Fibroblast of villous mesenchyme (primary cell): Measurements from ENCODE around the gene NOP9. TPM values are rescaled to one million over a fixed set of nuclear protein-coding genes. Genes with fewer than 3 reads are reported as not detected.

Experiments used
- DNase-seq: peaks from one replicate; pipeline ENCODE4 v3.0.0-alpha.2; 2010; ENCODE audit warnings: low read depth
- H3K4me3 ChIP-seq: 2 replicates; pipeline ENCODE4 v1.5.1; 2011; ENCODE audit warnings: low read depth, mild to moderate bottlenecking, low read length
- total RNA-seq: library from RNA; depleted of rRNA; stranded (reverse); fragments of >200 nt; gene quantifications from 2 replicates; pipeline ENCODE4 v1.2.3, GENCODE V29; 2012
- TF ChIP-seq, protein P1 (sequence below): IDR thresholded peaks from 2 replicates; pipeline ENCODE4 v1.5.1; 2012; ENCODE audit warnings: low read depth, mild to moderate bottlenecking, low read length; ENCODE audit not compliant: insufficient read depth

NOP9 gene
- total RNA-seq, 1 donor = 29.4 TPM

DNA sequence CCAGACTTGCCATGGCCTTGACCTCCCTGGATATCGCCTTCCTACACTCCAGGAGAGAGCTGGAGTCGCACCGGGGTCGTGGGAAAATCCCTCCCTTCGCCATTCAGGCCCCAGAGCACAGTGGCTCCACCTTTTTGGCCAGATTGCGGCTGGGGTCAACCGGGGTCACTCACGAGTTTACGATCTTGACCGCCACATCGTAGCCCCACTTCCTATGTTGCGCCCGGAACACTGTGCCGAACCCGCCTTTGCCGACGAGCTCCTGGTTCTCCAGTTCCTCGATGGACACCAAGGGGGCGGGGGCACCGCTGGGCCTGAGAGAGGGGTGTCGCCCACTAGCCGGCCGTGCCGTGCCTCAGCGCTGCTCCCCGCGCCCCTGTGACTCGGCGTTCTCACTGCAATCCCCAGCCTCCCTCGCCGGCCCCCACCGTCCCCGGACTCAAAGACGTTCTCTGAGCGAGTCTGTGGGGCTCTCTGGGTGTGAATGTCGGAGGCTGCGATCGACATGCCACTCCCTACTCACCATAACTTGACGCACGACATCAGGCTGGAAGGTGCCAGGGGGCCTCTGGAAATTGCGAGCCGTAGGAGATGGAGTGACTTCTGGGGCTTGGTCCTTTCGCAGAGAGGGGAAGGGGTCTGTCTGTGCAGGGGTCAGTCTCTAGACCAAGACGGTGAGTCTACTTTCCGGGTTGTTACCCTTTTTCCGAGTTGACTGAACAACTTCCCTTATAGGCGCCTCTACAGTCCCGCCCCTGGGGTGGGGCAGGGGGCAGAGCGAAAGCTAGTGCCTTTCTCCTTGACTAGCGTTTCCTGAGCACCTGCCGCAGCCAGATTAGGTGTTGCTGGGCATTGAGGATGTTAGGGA lies 39.9 kb downstream of the NOP9 start, which contains the start of gene RIPK3:
Gene RIPK3 (minus strand): TSS at position 708 of the 868 bp plus-strand sequence. CDS start 165 bp downstream, at position 543.
- TF ChIP-seq, protein P1, sequence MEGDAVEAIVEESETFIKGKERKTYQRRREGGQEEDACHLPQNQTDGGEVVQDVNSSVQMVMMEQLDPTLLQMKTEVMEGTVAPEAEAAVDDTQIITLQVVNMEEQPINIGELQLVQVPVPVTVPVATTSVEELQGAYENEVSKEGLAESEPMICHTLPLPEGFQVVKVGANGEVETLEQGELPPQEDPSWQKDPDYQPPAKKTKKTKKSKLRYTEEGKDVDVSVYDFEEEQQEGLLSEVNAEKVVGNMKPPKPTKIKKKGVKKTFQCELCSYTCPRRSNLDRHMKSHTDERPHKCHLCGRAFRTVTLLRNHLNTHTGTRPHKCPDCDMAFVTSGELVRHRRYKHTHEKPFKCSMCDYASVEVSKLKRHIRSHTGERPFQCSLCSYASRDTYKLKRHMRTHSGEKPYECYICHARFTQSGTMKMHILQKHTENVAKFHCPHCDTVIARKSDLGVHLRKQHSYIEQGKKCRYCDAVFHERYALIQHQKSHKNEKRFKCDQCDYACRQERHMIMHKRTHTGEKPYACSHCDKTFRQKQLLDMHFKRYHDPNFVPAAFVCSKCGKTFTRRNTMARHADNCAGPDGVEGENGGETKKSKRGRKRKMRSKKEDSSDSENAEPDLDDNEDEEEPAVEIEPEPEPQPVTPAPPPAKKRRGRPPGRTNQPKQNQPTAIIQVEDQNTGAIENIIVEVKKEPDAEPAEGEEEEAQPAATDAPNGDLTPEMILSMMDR = no peak
- H3K4me3 ChIP-seq = peak within 1 kb of the TSS; percentile 41
- DNase-seq = no peak

DNA sequence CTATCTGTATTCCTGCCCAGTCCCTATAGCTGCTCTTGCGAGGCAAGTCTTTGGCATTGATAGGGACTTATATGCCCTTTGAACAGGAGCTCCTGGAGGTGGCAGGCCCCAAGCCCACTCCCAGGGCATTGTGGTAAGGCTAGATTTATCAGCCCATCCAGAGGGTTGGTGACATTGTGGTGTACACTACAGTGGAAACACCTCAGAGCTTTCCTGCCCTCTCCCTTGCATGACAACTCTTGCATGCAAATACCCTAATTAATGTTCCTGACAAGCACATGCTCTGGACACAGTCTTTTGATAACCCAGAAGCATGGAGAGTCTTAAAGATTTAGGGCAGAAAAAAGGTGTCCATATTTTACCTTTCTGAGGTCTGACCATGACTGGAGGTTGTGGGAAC lies 41.0 kb downstream of the NOP9 start:
- TF ChIP-seq, protein P1 = no peak
- no peak overlapping the region for H3K4me3 ChIP-seq
- no peak for DNase-seq

DNA sequence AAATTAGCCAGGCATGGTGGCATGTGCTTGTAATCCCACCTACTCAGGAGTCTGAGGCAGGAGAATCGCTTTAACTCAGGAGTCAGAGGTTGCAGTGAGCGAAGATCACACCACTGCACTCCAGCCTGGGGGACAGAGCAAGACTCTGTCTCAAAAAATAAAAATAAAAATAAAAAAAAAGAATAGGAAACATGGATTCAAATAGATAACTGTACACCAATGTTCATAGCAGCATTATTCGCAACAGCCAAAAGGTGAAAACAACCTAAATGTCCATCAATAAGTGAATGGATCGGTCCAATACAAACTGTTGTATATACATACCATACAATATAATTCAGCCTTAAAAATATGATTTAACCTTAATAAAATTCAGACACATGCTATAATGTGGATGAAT lies 43.2 kb downstream of the NOP9 start:
- TF ChIP-seq, protein P1 = no peak
- no peak overlapping the region for H3K4me3 ChIP-seq
- no peak for DNase-seq

DNA sequence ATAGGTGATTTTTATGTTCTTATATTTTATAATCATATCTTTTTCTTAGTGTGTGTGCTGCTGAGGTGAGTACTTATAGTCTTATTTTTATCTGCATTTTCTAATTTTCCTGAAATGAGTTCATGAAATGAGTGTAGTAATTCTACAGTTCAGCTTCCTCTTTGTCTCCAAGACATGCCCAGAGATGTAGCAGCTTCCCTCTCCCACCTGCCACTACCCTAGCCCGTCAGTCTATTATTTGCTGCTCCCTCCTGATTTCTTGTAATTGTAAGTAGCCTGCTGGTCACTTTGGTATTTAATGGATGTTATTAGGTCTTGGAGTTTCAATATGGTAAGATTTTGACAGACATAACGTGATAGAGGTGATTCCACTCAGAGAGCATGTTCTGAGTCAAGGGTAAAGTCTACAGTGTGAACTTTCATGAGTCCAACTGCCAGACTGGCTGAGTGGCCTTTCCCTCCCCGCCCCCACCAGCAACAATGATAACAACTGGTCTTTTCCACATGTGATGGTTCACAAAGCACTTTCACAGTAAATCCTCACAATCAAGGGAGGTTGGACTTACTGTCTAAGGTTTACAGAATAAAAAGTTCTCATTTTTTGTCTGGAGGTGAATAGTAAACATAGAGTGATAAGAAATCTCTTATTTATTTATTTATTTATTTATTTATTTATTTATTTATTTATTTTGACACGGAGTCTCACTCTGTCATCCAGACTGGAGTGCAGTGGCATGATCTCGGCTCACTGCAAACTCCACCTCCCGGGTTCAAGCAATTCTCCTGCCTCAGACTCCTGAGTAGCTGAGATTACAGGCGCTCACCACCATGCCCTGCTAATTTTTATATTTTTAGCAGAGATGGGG lies 44.4 kb downstream of the NOP9 start:
- DNase-seq = peak; percentile 37
- no peak overlapping the region for H3K4me3 ChIP-seq
- TF ChIP-seq, protein P1 = no peak

DNA sequence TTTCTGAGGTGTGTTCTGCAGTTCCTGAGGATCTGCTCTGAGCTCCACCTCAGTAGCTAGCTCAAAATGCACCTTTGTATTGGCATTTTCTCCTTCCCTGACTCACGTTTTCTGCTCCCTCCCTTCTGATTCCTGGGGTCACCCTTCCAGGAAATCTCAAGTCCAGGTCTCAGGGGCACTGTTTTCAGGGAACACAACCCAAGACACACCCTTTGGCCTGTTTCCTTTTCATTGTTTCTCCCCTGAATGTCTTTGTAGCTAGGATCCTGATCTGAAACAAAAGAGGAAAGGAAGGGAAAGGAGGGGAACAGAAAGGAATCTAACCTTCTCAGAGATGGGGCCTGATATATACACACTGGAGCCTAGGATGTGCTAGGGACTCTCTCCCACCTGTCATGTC lies 47.5 kb downstream of the NOP9 start:
- DNase-seq = no peak
- H3K4me3 ChIP-seq = no peak overlapping the region
- TF ChIP-seq, protein P1 = no peak

DNA sequence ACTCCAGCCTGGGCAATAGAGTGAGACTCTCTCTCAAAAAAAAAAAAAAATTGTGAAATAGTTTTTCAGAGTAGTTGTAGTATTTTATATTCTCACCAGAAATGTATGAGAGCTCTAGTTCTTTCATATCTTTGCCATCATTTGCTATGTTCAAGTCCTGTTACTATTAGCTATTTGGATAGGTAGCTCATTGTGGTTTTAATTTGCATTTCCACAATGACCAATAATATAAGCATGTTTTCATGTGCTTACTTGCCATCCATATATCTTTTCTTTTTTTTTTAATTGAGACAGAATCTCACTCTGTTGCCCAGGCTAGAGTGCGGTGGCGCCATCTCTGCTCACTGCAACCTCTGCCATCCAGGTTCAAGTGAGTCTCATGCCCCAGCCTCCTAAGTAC lies 48.5 kb downstream of the NOP9 start:
- H3K4me3 ChIP-seq = no peak overlapping the region
- DNase-seq = no peak
- TF ChIP-seq, protein P1 = no peak
